ENCODE data around the gene SYAP1. TPM values are rescaled to one million over a fixed set of nuclear protein-coding genes. Genes with fewer than 3 reads are reported as not detected.
A peak's percentile ranks its signal among the peaks of the same experiment; 100 is the strongest.

Gene SYAP1
- total RNA-seq, 1 donor from 2014 or later = 23.4 TPM

GRCh38 chrX:16797841-16798240, 78.4 kb downstream of the SYAP1 start:
- Histone ChIP-seq H3K27me3 (ENCODE audit: control insufficient read depth, insufficient read depth, low read length) (no peaks in the 10 kb centered on the region), H3K36me3 (ENCODE audit: control insufficient read depth, insufficient read depth, low read length) (no peaks in the 10 kb centered on the region), H3K4me3 (ENCODE audit: low read depth, low read length) (no peak overlapping the region)
- no peak for TF ChIP-seq CTCF (IDR thresholded peaks at IDR 0.05; ENCODE audit: insufficient read depth, low read length, poor library complexity, severe bottlenecking)
- no peak for DNase-seq (ENCODE audit: low read depth)

- H3K27me3 ChIP-seq (ENCODE audit: control insufficient read depth, insufficient read depth, low read length) = no peaks in the 10 kb centered on the region
- no peaks in the 10 kb centered on the region for H3K36me3 ChIP-seq (ENCODE audit: control insufficient read depth, insufficient read depth, low read length)
- no peak for DNase-seq (ENCODE audit: low read depth)
- no peak overlapping the region for H3K4me3 ChIP-seq (ENCODE audit: low read depth, low read length)
- TF ChIP-seq CTCF (IDR thresholded peaks at IDR 0.05; ENCODE audit: insufficient read depth, low read length, poor library complexity, severe bottlenecking) = no peak
Measured at GRCh38 chrX:16804923-16805464, 85.6 kb downstream of the SYAP1 start.

GRCh38 chrX:16807548-16807947, 88.1 kb downstream of the SYAP1 start:
- DNase-seq (ENCODE audit: low read depth) = no peak
- Histone ChIP-seq H3K27me3 (ENCODE audit: control insufficient read depth, insufficient read depth, low read length) (no peaks in the 10 kb centered on the region), H3K36me3 (ENCODE audit: control insufficient read depth, insufficient read depth, low read length) (no peaks in the 10 kb centered on the region), H3K4me3 (ENCODE audit: low read depth, low read length) (no peak overlapping the region)
- TF ChIP-seq CTCF (IDR thresholded peaks at IDR 0.05; ENCODE audit: insufficient read depth, low read length, poor library complexity, severe bottlenecking) = peak; percentile 9

GRCh38 chrX:16807976-16808542, 88.6 kb downstream of the SYAP1 start:
- Histone ChIP-seq H3K27me3 (ENCODE audit: control insufficient read depth, insufficient read depth, low read length) (no peaks in the 10 kb centered on the region), H3K36me3 (ENCODE audit: control insufficient read depth, insufficient read depth, low read length) (no peaks in the 10 kb centered on the region), H3K4me3 (ENCODE audit: low read depth, low read length) (no peak overlapping the region)
- TF ChIP-seq CTCF (IDR thresholded peaks at IDR 0.05; ENCODE audit: insufficient read depth, low read length, poor library complexity, severe bottlenecking) = no peak
- DNase-seq (ENCODE audit: low read depth) = no peak

- Histone ChIP-seq H3K4me3 (ENCODE audit: low read depth, low read length) (no peak overlapping the region), H3K36me3 (ENCODE audit: control insufficient read depth, insufficient read depth, low read length) (no peaks in the 10 kb centered on the region), H3K27me3 (ENCODE audit: control insufficient read depth, insufficient read depth, low read length) (no peaks in the 10 kb centered on the region)
- TF ChIP-seq CTCF (IDR thresholded peaks at IDR 0.05; ENCODE audit: insufficient read depth, low read length, poor library complexity, severe bottlenecking) = no peak
- no peak for DNase-seq (ENCODE audit: low read depth)
Measured at GRCh38 chrX:16814597-16814996, 95.2 kb downstream of the SYAP1 start.

Other genes starting within 250 kb of the SYAP1 start
- gene S100G, start 69.5 kb upstream of the SYAP1 start, total RNA-seq = not detected in 2 replicates
- 18.8 and 21.3 TPM in 2 replicates for gene CTPS2, start 6.9 kb upstream of the SYAP1 start, total RNA-seq
- 10.5 and 10.9 TPM in 2 replicates for gene TXLNG, start 66.9 kb downstream of the SYAP1 start, total RNA-seq
- gene RBBP7, start 150.8 kb downstream of the SYAP1 start, total RNA-seq = 77.4 and 80.6 TPM in 2 replicates
- gene REPS2, start 227.0 kb downstream of the SYAP1 start, total RNA-seq = 1.3 and 1.8 TPM in 2 replicates